ENCODE data around the gene HIF1AN. TPM values are rescaled to one million over a fixed set of nuclear protein-coding genes. Genes with fewer than 3 reads are reported as not detected.
"Not testable (repeated sequence)": the region's sequence is repeated elsewhere in the genome, so short reads cannot be mapped to it uniquely, and the experiment has no call there.

Gene HIF1AN
- total and polyA plus RNA-seq, 2 donors (not counting 1 experiment from before 2014, with no cell fraction given), result 7.3 to 65.6 TPM

- Histone ChIP-seq H3K27me3 (replicated peaks in 1 of 4; ENCODE audit: control extremely low read depth in 1 of 4, control insufficient read depth in 3 of 4, insufficient read depth in 4 of 4, low read length in 3 of 4) (peaks cover 0 to 47% (median 28%) of the 10 kb centered on the region in 4 experiments), H3K4me3 (ENCODE audit: control extremely low read depth in 1 of 5, extremely low read depth in 1 of 5, insufficient read depth in 1 of 5, low read depth in 2 of 5, low read length in 4 of 5) (no peak overlapping the region), H3K9ac (ENCODE audit: low read length) (no peak overlapping the region), H3K4me2 (replicated peaks; ENCODE audit: low read depth, low read length, poor library complexity, severe bottlenecking) (no peak overlapping the region), H3K4me1 (ENCODE audit: control insufficient read depth in 2 of 2, insufficient read depth in 2 of 2, low read length in 2 of 2) (no peaks in the 10 kb centered on the region), H3K36me3 (replicated peaks in 1 of 2; ENCODE audit: control extremely low read depth in 1 of 2, control insufficient read depth in 1 of 2, extremely low read depth in 1 of 2, insufficient read depth in 2 of 2, low read length in 1 of 2) (no peaks in the 10 kb centered on the region), H3K79me2 (ENCODE audit: control insufficient read depth, insufficient read depth, low read length) (no peaks in the 10 kb centered on the region), H4K20me1 (ENCODE audit: control insufficient read depth, insufficient read depth, low read length, poor library complexity, severe bottlenecking) (no peaks in the 10 kb centered on the region), H2AFZ (ENCODE audit: insufficient read depth, low read depth, low read length, poor library complexity, severe bottlenecking) (no peak overlapping the region), H3K27ac (ENCODE audit: low read length in 2 of 2) (no peak overlapping the region), H3K9me3 (ENCODE audit: control extremely low read depth in 1 of 3, control insufficient read depth in 2 of 3, insufficient read depth in 1 of 3, low read length in 2 of 3) (peaks cover 0 to 3% (median 0%) of the 10 kb centered on the region in 3 donors)
- 88% methylated on average over 8 of the region's 8 CpGs for WGBS (ENCODE audit: insufficient coverage)
- no peaks in the 10 kb centered on the region for H3K9me3 Mint-ChIP-seq (ENCODE audit: insufficient read depth)
- intact Hi-C loops (cut with micrococcal nuclease), result no loop called here
- H3K27ac Mint-ChIP-seq, result no peak overlapping the region
- TF ChIP-seq CTCF (IDR thresholded peaks at IDR 0.05) (no peak), EZH2 (IDR thresholded peaks at IDR 0.05; ENCODE audit: borderline replicate concordance, insufficient read depth, low read depth, low read length, poor library complexity, severe bottlenecking) (no peak)
- ATAC-seq (ENCODE audit: low read depth), result no peak
- CTCF ChIA-PET, result no interaction called here
- H3K27me3 Mint-ChIP-seq, result peaks cover 42% of the 10 kb centered on the region
- no peak for DNase-seq
- POLR2A ChIA-PET, result no interaction called here
- H3K4me1 Mint-ChIP-seq, result no peaks in the 10 kb centered on the region
- no peak overlapping the region for H3K4me3 Mint-ChIP-seq
Measured at GRCh38 chr10:100570506-100570905, 34.8 kb downstream of the HIF1AN start.

GRCh38 chr10:100571084-100571856, 35.5 kb downstream of the HIF1AN start:
- DNase-seq (no peak), ATAC-seq (ENCODE audit: low read depth) (no peak)
- no peak overlapping the region for H3K27ac ChIP-seq (ENCODE audit: low read length in 2 of 2)
- no peak overlapping the region for H3K4me3 ChIP-seq (ENCODE audit: control extremely low read depth in 1 of 5, extremely low read depth in 1 of 5, insufficient read depth in 1 of 5, low read depth in 2 of 5, low read length in 4 of 5)
- Mint-ChIP-seq H3K4me3 (no peak overlapping the region), H3K27ac (no peak overlapping the region), H3K9me3 (ENCODE audit: insufficient read depth) (no peaks in the 10 kb centered on the region), H3K27me3 (peaks cover 42% of the 10 kb centered on the region), H3K4me1 (no peaks in the 10 kb centered on the region)
- no peaks in the 10 kb centered on the region for H3K36me3 ChIP-seq (replicated peaks in 1 of 2; ENCODE audit: control extremely low read depth in 1 of 2, control insufficient read depth in 1 of 2, extremely low read depth in 1 of 2, insufficient read depth in 2 of 2, low read length in 1 of 2)
- intact Hi-C loops (cut with micrococcal nuclease), result no loop called here
- POLR2A ChIA-PET, result no interaction called here
- H3K9me3 ChIP-seq (ENCODE audit: control extremely low read depth in 1 of 3, control insufficient read depth in 2 of 3, insufficient read depth in 1 of 3, low read length in 2 of 3), result peaks cover 0 to 3% (median 0%) of the 10 kb centered on the region in 3 donors
- no peaks in the 10 kb centered on the region for H3K79me2 ChIP-seq (ENCODE audit: control insufficient read depth, insufficient read depth, low read length)
- H4K20me1 ChIP-seq (ENCODE audit: control insufficient read depth, insufficient read depth, low read length, poor library complexity, severe bottlenecking), result no peaks in the 10 kb centered on the region
- H3K4me2 ChIP-seq (replicated peaks; ENCODE audit: low read depth, low read length, poor library complexity, severe bottlenecking), result no peak overlapping the region
- no peaks in the 10 kb centered on the region for H3K4me1 ChIP-seq (ENCODE audit: control insufficient read depth in 2 of 2, insufficient read depth in 2 of 2, low read length in 2 of 2)
- WGBS (ENCODE audit: insufficient coverage), result 90% methylated on average over 9 of the region's 24 CpGs
- H3K9ac ChIP-seq (ENCODE audit: low read length), result no peak overlapping the region
- H3K27me3 ChIP-seq (replicated peaks in 1 of 4; ENCODE audit: control extremely low read depth in 1 of 4, control insufficient read depth in 3 of 4, insufficient read depth in 4 of 4, low read length in 3 of 4), result peaks cover 0 to 47% (median 29%) of the 10 kb centered on the region in 4 experiments
- no peak for TF ChIP-seq EZH2 (IDR thresholded peaks at IDR 0.05; ENCODE audit: borderline replicate concordance, insufficient read depth, low read depth, low read length, poor library complexity, severe bottlenecking)
- TF ChIP-seq CTCF (IDR thresholded peaks at IDR 0.05), result no peak
- CTCF ChIA-PET, result no interaction called here
- H2AFZ ChIP-seq (ENCODE audit: insufficient read depth, low read depth, low read length, poor library complexity, severe bottlenecking), result no peak overlapping the region

- H2AFZ ChIP-seq (ENCODE audit: insufficient read depth, low read depth, low read length, poor library complexity, severe bottlenecking); H3K27ac Mint-ChIP-seq; H3K4me1 ChIP-seq (ENCODE audit: control insufficient read depth in 2 of 2, insufficient read depth in 2 of 2, low read length in 2 of 2); H3K4me3 ChIP-seq (ENCODE audit: control extremely low read depth in 1 of 5, extremely low read depth in 1 of 5, insufficient read depth in 1 of 5, low read depth in 2 of 5, low read length in 4 of 5); intact Hi-C loops (cut with micrococcal nuclease); H3K27ac ChIP-seq (ENCODE audit: low read length in 2 of 2); CTCF ChIA-PET; H3K4me2 ChIP-seq (replicated peaks; ENCODE audit: low read depth, low read length, poor library complexity, severe bottlenecking); ATAC-seq (ENCODE audit: low read depth); H3K79me2 ChIP-seq (ENCODE audit: control insufficient read depth, insufficient read depth, low read length); H3K9me3 Mint-ChIP-seq (ENCODE audit: insufficient read depth); H3K9me3 ChIP-seq (ENCODE audit: control extremely low read depth in 1 of 3, control insufficient read depth in 2 of 3, insufficient read depth in 1 of 3, low read length in 2 of 3); DNase-seq; H4K20me1 ChIP-seq (ENCODE audit: control insufficient read depth, insufficient read depth, low read length, poor library complexity, severe bottlenecking); H3K4me1 Mint-ChIP-seq; H3K9ac ChIP-seq (ENCODE audit: low read length); H3K36me3 ChIP-seq (replicated peaks in 1 of 2; ENCODE audit: control extremely low read depth in 1 of 2, control insufficient read depth in 1 of 2, extremely low read depth in 1 of 2, insufficient read depth in 2 of 2, low read length in 1 of 2); POLR2A ChIA-PET; H3K4me3 Mint-ChIP-seq: not testable (repeated sequence)
- WGBS (ENCODE audit: insufficient coverage), result 100% methylated on average over 1 of the region's 7 CpGs
- H3K27me3 Mint-ChIP-seq, result peaks cover 56% of the 10 kb centered on the region
- H3K27me3 ChIP-seq (replicated peaks in 1 of 4; ENCODE audit: control extremely low read depth in 1 of 4, control insufficient read depth in 3 of 4, insufficient read depth in 4 of 4, low read length in 3 of 4), result peaks cover 0 to 41% (median 11%) of the 10 kb centered on the region in 4 experiments
Measured at GRCh38 chr10:100575146-100575545, 39.4 kb downstream of the HIF1AN start.

Data from B cell (primary cell).